GM12891 (cell line): ENCODE measurements around the gene NEGR1.

Experiments
- DNase-seq: peaks from one replicate; pipeline ENCODE4 v3.0.0; 2011; ENCODE audit warnings: low spot score; ENCODE audit not compliant: insufficient read length
- FAIRE-seq: peaks from 2 replicates; lab custom pipeline; 2011; peaks lifted over from hg19 to GRCh38; lab: Jason Lieb, UNC
- PAX5 ChIP-seq: IDR thresholded peaks from 2 replicates; pipeline ENCODE4 v1.6.1; 2011; ENCODE audit warnings: low read length, moderate library complexity, mild to moderate bottlenecking; ENCODE audit not compliant: insufficient read depth, severe bottlenecking
- POLR2A ChIP-seq: IDR thresholded peaks from 2 replicates; pipeline ENCODE4 v1.6.1; 2011; ENCODE audit warnings: low read depth, low read length, control low read depth
- POLR2AphosphoS5 ChIP-seq: IDR thresholded peaks from 2 replicates; pipeline ENCODE4 v1.6.1; 2011; ENCODE audit warnings: low read depth, low read length, control low read depth
- POU2F2 ChIP-seq: IDR thresholded peaks from 2 replicates; pipeline ENCODE4 v1.6.1; 2011; ENCODE audit warnings: low read depth, mild to moderate bottlenecking, control low read depth, low read length, moderate library complexity
- SPI1 ChIP-seq: IDR thresholded peaks from 2 replicates; pipeline ENCODE4 v1.6.1; 2011; ENCODE audit warnings: low read depth, low read length, control low read depth
- TAF1 ChIP-seq: IDR thresholded peaks from 2 replicates; pipeline ENCODE4 v1.6.1; 2011; ENCODE audit warnings: low read depth, low read length, control low read depth

NEGR1 gene

DNA sequence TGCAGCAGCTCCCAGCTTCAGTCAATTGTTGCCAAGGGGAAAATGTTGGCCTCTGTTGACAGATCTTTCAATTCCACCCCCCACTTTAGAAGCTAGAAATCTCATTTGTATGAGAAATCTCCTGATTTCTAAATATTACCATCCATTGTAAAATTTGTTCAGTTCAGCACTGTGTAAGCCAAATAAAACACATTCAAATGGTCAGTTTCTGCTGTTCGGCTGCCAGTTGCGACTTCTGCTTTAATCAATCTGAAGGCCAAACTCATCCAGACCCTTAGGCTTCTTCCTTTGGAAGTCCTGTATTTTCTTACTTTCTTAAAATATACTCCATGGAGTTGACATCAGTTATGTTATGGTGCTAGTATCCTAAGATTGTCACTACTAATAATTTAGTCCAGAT lies 920.3 kb downstream of the NEGR1 start:
- FAIRE-seq (no peak), DNase-seq (no peak)
- TF ChIP-seq POLR2AphosphoS5: no peak

GRCh38 chr1:71357708-71358107 lies 924.6 kb downstream of the NEGR1 start:
- FAIRE-seq (no peak), DNase-seq (no peak)
- TF ChIP-seq POLR2A: no peak
- TF ChIP-seq SPI1: no peak
- no peak for TF ChIP-seq TAF1
- TF ChIP-seq POLR2AphosphoS5: no peak
- no peak for TF ChIP-seq PAX5
- TF ChIP-seq POU2F2: no peak

DNA sequence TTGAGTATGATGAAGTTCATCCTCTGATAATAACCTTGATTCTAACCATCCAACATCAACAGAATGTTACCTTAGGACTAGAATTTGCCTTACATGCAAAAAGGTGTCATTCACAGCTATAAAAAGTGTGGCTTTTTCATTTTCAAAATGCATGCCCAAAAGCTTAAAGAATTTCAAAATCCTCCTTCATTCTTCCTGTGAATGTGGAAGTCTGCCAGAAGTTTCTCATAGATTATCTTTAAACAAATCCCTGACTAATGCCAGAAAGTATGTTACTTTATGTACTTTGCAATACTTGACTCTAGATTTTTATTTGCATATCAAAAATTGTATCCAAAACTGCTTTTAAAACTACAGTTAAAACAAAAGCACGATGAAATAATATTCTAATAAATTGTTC lies 930.9 kb downstream of the NEGR1 start:
- no peak for DNase-seq
- FAIRE-seq: no peak
- TF ChIP-seq SPI1 (no peak), POLR2AphosphoS5 (no peak), POLR2A (no peak), TAF1 (no peak), PAX5 (no peak), POU2F2 (no peak)

GRCh38 chr1:71350805-71351204 lies 931.5 kb downstream of the NEGR1 start:
- DNase-seq (no peak), FAIRE-seq (no peak)
- TF ChIP-seq POLR2AphosphoS5: no peak
- no peak for TF ChIP-seq SPI1
- no peak for TF ChIP-seq TAF1
- TF ChIP-seq PAX5: no peak
- no peak for TF ChIP-seq POLR2A
- TF ChIP-seq POU2F2: no peak

DNA sequence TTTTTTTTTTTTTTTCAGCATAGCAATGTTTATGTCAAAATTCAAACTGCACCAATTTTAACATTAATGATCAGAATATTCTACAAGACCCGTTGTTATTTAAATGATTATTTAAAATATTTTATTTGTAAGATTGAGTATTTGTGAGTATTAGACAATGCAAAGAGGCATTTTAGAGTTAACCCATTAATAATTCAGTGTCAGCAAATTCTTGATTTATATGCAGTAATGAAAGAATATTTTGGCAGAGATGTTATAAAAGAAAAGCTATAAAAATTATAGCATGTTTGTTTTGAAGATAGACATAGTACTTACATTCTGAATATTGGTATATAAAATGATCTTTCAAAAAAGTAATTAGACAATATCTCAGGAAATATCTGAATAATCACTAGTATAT lies 932.0 kb downstream of the NEGR1 start:
- no peak for FAIRE-seq
- TF ChIP-seq POLR2A (no peak), TAF1 (no peak), POLR2AphosphoS5 (no peak), POU2F2 (no peak), PAX5 (no peak), SPI1 (no peak)
- DNase-seq: no peak
